GM19193 (cell line): ENCODE data around the gene IL1R2.

Experiments used
- POLR2A ChIP-seq: IDR thresholded peaks from 4 replicates; pipeline ENCODE4 v1.6.1; 2011; ENCODE audit not compliant: insufficient read depth, insufficient read length; ENCODE audit errors: extremely low read depth

The IL1R2 gene

DNA sequence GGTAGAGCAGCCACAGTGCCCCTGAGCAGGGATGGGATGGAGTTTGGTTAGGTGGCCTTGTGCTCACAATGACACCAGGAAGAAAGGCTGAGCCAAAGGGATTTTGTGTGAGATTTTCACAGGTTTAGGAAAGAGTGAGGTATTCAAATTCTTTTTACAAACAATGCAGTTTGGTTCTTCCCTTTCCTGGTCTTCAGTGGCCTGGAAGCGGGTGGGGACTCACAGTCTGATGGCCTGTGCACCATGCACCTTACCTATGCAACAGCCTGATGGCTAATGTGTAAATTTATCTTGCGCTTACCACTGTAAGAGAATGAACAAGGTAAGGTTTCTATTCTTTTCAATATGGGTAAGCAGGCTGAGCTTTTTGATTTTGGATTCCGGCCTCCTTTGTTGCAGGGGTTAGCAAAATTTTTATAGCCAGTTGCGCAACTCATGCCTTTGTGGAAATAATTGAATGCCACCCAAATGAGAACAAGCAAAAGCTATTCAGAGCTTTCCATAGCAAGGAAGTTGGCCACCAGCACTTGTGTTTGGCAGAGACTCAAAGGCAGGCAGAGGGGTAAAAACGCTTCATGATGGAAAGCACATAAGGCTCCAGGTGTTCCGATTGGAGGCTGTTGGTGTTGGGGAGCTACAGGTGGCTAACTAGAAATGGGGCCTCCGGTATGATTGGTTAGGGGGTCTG is 23.8 kb upstream of the IL1R2 start:
- TF ChIP-seq POLR2A = no peak

DNA sequence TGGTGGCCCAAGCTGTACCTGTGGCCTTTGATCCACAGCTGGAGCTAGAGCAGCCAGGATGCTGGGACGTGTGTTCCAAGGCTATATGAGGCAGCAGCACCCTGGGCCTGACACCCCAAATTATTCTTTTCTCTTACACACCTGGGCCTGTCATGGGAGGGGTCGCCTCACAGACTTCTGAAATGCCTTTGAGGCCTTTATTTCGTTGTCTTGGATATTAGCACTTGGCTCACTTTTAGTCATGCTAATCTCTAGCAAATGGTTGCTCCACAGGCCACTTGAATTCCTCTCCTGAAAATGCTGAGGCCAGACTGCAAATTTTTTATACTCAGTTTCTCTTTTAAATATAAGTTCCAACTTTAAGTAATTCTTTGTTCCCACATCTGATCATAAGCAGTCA is 22.0 kb upstream of the IL1R2 start:
- no peak for TF ChIP-seq POLR2A

DNA sequence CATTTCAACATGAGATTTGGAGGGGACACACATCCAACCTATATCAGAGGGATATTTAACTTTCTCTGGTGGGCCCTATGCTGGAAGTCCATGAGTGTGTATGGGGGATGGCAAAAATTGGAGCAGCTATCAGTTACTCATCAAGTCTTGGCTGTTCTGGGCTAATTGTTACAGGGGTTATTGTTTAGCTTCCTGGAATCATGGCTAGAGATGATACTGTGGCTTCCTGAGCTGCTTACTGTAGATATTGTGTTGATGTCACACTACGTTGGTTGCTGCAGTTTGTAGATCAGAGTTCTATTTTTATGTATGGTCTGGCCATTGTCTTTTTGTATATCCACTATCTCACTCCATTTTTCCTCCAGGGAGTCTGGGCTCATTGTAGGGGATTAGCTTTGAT is 20.9 kb upstream of the IL1R2 start:
- no peak for TF ChIP-seq POLR2A

DNA sequence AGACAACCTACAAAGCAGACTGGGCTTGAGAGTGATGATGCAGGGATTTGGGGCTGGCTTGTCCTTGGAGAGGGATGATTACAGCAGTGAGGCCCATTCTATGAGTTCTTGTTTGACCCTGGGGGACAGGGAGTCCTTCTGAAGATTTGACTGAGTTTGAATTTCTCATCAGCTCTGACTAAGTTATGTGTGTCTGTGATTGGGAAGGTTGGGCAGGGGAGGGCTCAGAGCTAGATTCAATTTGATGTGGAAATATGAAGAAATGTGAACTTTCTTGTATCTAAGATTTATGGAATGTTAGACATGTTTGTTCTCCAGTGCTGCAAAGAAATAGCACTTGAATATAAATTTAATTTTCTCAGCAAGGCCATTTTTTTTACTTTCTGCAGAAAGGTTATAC is 19.9 kb upstream of the IL1R2 start:
- no peak for TF ChIP-seq POLR2A

DNA sequence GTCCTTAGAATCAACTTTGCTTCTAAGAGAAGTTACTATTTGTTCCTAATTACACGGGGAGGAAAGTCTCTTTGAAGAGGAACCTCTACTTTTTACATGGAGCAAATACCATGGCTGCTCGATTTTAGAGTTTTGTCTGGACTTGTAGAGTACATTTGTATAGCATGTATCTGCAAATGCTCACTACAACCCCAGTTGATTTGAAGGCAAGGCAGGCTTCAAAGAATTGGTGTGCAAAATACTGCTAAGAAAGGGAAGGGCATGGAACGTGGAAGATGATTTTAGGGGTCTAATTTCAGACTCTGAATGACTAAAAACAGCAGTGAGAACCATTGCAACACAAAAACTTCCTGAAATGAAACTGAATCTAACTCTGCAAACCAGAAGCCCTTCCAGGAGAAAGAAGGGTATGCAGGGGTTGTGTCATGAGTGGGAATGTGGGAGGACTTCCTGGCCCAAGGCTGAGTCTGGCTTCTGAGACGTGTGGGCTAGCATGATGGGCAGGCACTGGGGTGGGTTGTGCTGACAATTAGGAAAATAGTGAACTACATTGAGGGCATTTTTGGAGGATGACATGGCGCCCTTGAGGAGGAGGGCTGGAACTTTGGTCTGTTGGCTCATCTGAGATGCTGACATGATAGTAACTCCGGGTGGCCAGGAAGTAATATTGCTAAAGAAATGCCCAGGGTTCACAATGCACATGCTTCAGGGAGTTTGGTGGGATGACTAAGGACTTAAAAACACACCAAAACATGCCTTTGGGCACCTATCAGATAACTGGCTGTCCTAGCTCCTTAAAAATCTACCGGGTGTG is 18.9 kb upstream of the IL1R2 start:
- no peak for TF ChIP-seq POLR2A

DNA sequence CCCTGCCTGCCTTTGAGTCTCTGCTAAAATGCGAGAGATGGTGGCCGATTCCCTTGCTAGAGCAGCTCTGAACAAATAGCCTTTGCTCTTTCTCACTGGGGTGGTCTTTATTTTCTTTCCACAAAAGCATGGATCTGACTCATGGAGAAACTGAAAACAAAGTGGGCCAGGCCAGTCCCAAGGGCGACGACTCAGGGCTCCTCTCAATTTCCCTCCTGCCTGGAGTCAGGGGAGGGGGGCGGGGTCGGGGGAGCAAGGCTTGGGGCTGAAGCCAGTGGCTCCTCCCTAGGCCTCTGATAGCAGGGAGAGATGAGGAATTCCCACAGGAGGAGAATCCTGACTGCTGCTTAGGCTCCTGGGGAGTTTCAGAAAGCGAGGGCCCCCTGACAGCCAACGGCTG is 17.1 kb upstream of the IL1R2 start:
- TF ChIP-seq POLR2A = no peak

DNA sequence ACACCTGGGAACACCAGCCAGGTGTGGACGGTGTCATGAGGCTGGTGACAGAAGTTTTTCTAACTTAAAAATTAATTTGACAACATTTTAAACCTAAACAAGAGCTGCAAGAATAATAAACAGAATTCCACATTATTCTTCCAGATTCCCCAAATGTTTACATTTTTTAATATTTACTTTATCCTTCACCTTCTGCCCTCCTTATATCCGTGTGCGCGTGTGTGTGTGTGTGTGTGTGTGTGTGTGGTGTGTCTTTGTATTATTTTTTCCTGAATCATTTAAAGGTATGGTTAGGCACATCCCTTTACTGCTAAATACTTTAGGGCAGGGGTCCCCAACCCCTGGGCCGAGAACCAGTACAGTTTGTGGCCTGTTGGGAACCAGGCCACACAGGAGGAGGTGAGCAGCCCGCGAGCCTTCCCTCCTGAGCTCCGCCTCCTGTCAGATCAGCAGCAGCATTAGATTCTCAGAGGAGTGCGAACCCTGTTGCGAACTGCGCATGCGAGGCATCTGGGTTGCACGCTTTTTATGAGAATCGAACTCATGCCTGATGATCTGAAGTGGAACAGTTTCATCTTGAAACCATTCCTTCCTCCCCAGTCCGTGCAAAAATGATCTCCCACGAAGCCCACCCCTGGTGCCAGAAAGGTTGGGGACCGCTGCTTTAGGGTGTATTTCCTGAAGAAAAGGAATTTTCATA is 16.4 kb upstream of the IL1R2 start:
- TF ChIP-seq POLR2A = no peak

DNA sequence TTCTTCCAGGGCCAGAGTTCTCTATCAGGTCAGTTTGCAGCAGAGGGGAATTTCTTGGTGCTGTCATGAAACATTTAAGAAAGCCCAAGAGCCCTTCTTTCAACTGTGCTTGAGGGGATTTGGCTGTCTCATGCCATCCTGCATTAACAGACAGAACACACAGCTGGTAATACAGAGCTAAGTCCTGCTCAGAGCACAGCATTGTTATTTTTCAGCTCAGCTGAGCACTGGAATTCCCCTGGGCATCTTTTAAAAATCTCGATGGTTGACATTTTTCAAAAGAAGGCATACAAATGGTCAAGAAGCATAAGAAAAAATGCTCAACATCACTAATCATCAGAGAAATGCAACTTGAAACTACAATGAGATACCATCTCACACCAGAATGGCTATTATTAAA is 14.9 kb upstream of the IL1R2 start:
- TF ChIP-seq POLR2A = no peak

DNA sequence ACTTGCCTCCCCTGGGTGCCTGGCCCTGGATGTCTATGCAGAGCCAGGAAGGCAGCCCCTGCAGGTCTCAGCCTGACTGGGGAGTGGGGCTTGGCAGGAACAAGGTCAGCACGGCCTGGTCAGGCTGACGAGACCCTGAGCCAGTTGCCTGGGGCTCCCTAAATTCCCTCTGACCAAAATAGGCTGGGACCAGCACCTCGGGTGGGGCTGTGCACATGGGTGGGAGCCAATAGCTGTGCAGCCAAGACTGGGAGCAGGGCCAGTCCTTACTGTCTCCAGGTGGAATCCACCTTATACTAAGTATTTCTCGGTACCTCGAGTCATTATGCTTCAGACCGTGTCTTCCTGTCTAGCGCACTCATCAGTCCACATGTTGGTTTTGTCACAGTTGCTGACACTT is 11.4 kb upstream of the IL1R2 start:
- no peak for TF ChIP-seq POLR2A

DNA sequence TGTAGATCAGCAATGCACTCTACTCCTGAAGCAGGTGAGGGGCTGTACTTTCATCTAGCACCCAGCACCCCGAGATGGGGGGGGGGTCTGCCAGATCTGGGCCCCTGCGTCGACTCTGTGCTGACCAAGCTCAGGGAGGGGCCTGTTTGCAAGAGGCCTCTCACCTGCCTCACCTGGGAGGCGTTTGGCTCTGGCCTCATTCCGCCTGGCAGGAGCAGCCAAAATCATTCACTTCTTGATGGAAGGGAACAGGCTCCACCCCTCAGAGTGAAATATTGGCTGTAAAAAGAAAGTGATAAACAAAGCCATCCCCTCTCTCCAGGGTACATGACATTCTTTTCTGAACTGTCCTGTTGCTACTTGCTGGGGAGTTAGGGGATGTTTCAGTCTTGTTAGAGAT is 10.7 kb upstream of the IL1R2 start:
- TF ChIP-seq POLR2A = no peak

DNA sequence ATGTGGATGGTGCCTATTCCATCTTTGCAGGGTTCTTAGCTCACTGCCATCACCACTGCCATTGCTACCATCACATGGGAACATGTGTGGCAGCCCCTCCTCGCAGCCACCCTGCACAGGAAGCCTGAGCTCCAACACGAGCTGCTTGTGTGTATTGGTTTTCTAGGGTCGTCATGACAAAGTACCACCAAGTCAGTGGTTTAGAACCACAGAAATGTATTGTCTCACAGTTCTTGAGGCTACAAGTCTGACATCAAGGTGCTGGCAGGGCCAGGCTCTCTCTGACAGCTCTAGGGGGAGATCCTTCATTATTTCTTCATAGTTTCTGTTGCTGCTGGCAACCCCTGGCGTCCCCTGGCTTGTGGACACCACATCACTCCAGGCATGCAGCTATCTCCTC is 10.3 kb upstream of the IL1R2 start:
- no peak for TF ChIP-seq POLR2A

DNA sequence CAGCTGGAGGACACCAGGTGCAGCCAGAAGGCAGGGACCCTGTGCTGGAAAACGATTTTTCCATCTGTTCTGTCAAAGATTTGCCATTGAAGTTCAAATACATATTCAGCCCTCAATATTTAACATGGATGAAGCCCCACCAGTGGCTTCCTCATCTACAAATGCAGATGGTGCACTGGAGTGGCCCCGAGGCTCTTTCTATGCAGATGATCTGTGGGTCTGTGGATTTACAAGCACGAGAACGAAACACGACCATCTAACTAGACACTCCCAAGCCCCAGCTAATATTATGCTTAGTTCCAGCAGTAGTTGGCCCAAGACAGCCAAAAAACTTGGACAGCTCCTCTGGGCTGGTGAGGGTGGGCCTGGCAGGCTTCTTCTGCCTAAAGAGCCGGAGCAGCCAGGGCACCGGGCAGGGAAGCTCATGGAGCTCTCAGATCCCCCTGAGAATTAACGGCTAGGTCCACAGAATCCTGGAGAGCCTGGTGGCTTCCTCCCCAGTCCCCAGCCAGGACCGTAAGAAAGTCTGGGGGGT is 9.2 kb upstream of the IL1R2 start:
- no peak for TF ChIP-seq POLR2A

DNA sequence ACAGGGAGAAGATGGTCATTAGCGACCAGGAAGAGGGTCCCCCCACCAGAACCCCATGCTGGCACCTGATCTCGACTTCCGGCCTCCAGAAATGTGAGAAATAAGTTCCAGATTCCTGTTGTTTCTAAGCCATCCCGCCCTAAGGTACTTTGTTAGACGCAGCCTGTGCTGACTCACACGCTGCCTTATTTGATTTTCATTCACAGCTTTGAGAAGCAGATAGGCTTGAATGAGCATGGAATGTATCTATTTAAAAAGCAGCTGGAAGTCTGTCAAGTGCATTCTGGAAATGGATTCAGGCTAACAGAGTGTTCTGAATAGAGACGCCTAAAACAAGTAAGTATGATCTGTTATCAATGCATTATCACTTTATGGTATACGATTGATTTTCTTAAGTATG is 8.3 kb upstream of the IL1R2 start:
- TF ChIP-seq POLR2A = no peak

DNA sequence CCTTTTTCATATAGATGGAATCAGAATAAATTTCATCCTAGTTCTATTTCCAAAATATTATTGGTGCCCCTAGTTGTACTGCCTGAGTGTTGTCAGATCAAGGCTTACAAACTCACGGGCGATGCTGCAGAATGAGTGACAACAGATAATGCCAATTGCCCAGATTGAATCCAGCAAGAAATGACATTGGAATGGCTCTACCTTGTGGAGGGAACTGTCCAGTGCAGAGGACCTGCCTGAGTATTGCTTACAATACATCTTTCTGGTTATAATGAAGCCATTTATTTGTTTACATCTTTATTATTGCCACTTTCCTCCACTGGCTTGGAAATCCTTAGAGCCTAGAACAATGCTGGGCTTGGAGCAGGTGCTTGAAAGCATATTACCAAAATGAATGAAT is 7.8 kb upstream of the IL1R2 start:
- TF ChIP-seq POLR2A = no peak

DNA sequence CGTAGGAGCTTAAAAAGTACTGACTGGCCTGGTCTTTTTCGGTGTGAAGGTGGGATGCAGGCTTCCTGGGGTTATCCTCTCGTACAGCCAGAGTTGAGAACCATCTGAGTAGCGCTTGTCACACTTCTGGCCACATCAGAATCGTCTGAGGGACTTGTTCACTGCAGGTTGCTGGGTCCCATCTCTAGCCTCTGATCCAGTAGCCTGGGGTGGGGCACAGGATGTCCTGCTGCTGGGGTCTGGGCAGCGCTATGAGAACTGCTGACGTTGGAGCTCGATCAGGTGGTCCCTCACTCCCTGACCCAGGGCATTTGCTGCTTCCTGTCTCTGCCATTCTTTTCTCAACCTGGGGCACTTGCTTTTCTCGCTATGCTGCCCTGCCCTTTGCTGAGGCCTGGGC is 7.1 kb upstream of the IL1R2 start:
- TF ChIP-seq POLR2A = no peak

DNA sequence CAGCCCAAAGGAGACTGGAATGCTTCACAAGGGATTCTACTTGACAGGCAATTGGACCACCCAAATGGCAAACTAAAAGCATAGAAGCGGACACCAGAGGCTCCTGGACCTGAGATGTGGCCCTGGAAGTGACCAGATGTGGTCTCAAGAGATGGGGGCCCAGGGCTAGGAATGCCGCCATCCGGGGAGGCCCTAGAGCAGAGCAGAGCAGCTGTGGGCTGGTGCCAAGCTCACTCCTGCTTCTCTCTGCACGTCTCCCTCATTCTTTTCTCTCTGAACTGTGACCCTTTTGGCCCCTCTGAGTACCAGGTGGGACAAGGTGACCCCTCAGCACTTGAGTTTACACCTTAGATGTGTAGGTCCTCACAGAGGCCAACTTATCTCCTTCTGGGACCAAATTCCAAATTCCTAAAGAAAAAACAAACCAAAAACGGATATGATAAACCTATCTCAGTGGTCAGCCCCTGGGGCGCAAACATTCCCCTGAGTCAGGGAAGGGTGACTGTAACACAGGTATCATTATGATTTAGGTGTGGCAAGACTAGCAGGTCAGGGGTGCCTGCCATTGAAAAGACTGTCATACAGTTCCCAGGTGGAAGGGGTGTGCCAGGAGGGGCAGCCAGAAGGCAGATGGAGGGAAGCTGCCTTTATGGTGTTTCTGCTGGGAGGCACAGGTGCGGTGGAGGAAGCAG is 6.5 kb upstream of the IL1R2 start:
- no peak for TF ChIP-seq POLR2A

DNA sequence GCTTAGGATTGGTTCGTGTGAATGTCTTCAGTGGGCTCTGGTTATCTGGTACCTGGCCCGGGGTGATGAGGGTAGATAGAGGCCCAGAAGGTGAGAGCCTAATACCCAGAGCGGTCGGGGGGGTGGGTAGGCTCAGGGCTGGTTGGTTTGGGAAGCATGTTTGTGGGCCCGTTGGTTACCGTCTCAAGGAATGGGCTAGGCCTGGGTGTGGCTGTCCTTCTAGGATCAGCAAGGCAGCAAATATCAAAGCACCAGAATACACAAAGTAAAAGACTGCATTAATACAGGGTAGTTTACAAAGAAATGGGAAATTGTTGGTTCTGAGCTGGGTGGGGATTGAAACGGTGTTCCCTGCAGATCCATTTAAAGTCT is 6.0 kb upstream of the IL1R2 start:
- no peak for TF ChIP-seq POLR2A
